GM19324 (cell line): ENCODE data around the gene NDUFS2.

ENCODE experiments used
- ATAC-seq: cut with Tn5 transposase; IDR thresholded peaks from one replicate; pipeline ENCODE4 v1.9.1; 2021; ENCODE audit warnings: mild to moderate bottlenecking, moderate library complexity; ENCODE audit not compliant: unreplicated experiment, low FRiP score

NDUFS2 gene

DNA sequence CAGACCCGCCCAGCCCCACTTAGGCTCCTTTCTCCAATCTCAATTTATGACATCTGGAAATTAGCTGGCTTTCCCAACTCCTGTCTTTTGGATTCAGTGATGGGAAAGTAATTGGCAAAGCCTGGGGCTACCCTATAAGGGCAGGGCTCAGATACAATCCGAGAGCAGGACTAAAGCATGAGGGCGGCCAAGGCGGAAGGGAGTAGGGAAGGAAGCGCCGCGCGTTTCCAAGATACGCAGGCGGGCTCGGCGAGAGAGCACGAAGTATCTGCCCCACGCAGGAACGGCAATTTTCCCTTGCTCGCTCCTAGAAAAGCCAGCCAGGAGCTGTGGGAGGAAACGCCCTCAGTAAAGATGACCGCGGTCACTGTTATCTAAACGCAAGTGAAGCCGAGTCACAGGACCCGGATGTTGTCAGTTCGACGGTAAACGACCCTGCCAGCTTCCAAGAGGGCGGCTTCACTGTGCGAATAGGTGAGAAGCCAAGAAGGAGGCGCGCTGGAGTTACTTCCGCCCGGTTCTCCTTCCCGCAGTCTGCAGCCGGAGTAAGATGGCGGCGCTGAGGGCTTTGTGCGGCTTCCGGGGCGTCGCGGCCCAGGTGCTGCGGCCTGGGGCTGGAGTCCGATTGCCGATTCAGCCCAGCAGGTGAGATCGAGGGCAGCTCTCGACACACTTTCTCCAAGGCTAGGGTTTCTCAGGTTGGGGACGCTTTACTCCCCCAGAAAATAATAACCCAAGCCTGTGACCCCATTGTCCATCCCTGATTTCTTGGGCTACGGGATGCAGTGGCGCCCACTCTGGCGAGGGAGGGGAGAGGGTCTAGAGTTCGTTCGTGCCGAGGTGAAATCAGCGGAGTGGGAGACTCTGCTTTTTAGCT, at the start of gene NDUFS2:
NDUFS2 (plus strand) TSS at position 532 of the 877 bp plus-strand sequence; CDS start at position 551, 19 bp downstream.
- peak; percentile 90 for ATAC-seq

DNA sequence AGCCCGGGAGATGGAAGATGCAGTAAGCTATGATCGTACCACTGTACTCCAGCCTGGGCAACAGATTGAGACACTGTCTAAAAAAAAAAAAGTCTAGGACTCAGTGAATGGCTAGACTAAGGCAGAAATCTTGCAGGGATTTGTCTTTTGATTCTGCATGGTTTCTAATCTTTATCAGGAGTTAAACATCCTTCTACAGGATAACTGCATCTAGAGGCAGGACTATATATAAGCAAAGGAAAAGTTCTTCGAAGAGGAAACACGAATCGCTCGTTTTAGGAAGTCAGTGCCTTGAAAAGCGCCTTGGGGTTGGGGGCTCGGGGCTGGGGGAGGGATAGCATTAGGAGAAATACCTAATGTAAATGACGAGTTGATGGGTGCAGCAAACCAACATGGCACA, 49.0 kb upstream of the NDUFS2 start:
- ATAC-seq: no peak

DNA sequence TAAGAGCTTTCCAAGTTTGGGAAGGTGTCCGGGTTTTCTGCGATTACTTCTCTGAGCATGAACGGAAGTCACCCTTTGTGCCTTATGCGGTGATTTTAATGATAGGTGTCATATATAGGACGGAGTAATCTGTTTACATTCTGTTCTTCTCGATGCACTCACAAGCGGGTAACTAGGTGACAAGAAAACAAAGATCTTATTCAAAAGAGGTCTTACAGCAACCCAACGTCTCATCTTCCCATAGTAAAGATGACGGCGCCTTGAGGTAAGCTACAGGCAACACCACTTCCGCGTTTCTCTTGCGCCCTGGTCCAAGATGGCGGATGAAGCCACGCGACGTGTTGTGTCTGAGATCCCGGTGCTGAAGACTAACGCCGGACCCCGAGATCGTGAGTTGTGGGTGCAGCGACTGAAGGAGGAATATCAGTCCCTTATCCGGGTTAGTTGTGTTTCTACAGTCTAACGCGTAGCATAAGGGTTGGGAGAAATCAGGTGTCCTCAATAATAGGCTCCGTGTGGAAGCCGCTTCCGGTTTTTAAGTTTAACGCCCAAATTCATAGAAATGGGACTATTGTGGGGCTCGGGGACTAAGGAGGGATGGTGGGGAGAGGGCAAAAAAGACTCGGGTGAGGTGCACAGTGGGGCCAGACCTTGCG, 48.4 kb upstream of the NDUFS2 start, which contains the start of gene UFC1:
UFC1 (plus strand) TSS at position 297 of the 656 bp plus-strand sequence; CDS start at position 317, 20 bp downstream.
- ATAC-seq: peak; percentile 83

DNA sequence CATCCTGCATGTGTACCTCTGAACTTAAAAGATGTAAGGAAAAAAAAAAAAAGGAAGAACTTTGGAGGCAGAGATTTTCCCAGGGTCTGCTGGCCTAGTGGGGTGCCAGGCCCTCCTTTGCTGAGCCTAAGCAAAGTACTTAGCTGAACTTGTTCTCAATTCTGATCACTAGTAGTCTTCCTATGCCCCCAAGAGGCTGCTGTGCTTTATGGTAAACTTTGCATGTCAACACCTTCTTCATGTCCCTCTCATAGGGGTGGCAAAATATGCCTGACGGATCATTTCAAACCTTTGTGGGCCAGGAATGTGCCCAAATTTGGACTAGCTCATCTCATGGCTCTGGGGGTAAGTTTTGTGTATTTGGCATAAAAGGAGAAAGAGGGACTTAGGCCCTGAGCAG, 44.3 kb upstream of the NDUFS2 start:
- ATAC-seq: no peak

DNA sequence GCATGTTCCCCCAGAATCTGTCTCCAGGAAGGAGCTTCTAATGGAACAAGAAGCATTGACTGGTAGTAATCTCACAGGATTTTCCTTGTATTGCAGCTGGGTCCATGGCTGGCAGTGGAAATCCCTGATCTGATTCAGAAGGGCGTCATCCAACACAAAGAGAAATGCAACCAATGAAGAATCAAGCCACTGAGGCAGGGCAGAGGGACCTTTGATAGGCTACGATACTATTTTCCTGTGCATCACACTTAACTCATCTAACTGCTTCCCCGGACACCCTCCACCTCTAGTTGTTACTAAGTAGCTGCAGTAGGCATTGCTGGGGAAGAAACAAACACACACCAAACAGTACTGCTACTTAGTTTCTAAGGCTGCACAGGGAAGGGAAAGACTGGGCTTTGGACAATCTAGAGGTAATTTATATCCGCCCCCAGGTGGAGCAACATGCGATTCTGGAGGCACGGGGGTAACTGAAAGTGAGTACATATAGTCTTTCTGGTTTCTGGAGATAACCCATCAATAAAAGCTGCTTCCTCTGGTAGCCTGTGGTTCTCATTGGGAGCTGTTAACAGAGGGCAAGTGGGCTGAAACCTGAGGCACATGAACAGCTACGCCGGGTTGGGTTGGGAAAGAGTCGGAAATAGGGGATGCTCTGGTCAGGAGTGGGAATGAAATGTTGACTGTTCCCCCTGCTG, 43.7 kb upstream of the NDUFS2 start:
- no peak for ATAC-seq

DNA sequence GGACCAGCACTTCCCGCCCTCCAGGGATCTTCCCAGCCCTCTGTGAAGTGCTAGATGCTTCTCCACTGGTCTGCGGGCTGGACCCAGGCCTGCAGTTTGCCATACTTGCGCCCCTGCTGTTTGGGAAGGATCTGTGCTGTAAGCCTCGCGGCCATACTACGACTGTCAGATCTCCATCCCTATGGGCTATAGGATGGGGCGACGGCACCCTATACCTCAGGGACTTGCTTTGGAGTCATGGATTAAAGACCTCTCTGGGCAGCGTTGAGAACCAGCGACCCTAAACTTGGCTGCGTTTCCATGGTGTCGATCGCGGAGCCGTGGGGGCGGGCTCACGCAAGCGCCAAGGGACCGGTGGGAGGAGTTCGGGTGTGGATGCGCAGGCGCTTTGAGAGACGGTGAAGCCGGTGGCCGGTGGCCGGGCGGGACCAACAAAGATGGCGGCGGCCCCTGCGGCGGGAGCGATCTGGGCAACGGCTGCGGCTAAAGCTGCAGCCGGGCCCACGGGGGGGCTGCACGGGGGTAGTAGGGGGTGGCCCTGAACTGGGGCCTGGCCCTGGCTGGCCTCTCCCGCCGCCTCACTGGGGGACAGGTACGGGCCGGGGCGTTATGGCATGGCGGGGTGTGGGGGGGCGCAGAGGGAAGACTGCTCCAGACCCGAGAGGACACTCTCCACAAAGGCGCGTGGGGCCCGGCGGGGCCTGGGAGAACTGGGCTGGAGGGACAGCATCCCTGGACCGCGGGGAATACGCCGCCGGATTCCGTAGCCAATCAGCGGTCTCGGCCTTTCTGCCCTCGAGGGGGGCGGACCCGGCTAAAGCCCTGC, 42.9 kb upstream of the NDUFS2 start, which contains the start of gene USP21:
USP21 (plus strand) TSS at position 414 of the 826 bp plus-strand sequence. CDS start 1,141 bp downstream, outside the sequence.
- ATAC-seq: peak; percentile 86

DNA sequence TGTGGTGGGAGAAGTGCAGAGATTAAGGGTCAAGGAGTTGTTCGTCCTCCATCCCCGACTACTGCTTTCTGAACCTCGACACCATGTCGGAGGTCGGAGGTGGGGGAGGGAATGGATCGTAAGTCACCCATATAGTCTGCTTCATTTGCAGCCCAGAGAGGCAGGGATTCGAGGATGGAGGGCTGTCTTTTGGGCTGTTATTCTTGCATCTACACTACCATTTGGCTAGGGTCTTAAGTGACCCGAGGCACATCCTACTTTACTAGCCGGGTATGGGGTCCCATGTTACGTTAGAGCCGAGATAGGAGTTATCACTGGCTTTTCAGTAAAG, 42.3 kb upstream of the NDUFS2 start:
- ATAC-seq: no peak

DNA sequence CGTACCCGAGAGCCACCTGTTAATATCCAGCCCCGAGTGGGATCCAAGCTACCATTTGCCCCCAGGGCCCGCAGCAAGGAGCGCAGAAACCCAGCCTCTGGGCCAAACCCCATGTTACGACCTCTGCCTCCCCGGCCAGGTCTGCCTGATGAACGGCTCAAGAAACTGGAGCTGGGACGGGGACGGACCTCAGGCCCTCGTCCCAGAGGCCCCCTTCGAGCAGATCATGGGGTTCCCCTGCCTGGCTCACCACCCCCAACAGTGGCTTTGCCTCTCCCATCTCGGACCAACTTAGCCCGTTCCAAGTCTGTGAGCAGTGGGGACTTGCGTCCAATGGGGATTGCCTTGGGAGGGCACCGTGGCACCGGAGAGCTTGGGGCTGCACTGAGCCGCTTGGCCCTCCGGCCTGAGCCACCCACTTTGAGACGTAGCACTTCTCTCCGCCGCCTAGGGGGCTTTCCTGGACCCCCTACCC, 41.5 kb upstream of the NDUFS2 start:
- no peak for ATAC-seq

DNA sequence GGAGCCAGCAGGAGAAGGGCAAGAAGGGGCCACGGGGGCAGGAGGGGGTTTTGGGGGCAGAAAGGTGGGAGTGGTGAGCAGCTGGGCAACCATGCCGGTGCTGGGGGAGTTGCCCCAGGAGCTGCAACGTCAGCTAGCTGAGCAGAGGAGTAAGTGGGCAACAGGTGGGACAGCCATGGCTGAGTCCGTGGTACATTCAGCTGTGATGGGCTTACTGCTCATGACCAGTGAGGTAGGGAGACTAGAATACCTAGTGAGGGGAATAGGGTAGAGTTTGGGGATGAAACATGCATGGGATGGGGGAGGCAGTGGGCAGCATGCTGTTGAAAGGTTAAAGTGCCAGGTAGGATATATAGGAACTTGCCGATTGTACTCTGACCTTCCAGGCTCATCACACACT, 40.5 kb upstream of the NDUFS2 start:
- no peak for ATAC-seq

DNA sequence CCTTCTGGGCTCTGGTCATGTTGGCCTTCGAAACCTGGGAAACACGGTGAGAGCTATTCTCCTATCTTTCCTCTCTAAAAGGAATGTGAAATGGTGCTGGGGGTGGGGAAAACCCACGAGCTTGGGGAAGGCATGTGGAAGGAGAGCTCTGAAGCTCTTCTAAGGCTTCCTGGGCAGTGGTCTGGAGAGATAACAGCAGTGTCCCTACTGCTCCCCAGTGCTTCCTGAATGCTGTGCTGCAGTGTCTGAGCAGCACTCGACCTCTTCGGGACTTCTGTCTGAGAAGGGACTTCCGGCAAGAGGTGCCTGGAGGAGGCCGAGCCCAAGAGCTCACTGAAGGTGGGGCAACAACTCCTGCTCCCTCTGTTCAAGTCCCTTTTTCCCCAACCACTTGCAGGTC, 40.1 kb upstream of the NDUFS2 start:
- ATAC-seq: no peak

DNA sequence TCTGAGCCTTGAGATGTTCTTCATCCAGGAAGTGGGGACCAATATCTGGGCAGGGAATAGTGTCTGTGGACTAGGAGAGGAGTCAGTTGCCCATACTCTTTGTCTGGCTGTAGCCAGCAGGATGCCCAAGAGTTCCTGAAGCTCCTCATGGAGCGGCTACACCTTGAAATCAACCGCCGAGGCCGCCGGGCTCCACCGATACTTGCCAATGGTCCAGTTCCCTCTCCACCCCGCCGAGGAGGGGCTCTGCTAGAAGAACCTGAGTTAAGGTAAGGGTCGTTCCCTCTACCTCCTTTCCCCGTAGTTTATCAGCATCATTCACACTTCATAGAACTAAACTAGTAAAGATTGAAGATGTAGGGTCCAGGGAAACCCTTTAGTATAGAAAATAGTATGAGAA, 39.4 kb upstream of the NDUFS2 start:
- ATAC-seq: no peak

DNA sequence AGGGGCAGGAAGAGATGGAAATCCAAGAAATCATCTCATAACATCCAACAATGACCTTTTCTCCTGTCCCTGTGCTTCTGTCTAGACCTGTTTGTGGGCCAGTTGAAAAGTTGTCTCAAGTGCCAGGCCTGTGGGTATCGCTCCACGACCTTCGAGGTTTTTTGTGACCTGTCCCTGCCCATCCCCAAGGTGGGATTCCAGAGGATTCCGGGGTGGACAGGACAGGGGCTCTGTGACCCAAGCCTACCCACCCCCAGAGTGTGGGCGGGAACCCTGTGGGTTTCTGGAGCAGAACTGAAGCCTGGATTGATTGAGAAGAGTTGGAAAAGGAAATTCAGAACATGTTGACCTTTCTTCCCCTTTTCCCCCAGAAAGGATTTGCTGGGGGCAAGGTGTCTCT, 38.4 kb upstream of the NDUFS2 start:
- ATAC-seq: no peak

DNA sequence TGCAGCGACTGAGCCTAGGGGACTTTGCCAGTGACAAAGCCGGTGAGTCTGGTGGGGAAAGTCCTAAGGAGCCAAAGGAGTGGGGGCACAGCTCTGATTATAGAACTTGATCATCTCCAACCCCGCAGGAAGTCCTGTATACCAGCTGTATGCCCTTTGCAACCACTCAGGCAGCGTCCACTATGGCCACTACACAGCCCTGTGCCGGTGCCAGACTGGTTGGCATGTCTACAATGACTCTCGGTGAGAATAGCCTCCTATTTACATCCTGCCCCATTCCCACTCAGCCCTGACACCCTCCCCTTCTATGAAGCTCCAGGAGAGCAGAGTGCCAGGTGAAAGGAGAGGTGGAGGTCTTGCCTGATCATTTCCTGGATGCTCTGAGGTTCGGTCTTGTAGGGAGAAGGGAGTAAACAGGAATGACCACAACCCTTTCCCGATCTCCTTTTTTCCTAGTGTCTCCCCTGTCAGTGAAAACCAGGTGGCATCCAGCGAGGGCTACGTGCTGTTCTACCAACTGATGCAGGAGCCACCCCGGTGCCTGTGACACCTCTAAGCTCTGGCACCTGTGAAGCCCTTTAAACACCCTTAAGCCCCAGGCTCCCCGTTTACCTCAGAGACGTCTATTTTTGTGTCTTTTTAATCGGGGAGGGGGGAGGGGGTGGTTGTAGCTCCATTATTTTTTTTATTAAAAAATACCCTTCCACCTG, 37.1 kb upstream of the NDUFS2 start:
- no peak for ATAC-seq

DNA sequence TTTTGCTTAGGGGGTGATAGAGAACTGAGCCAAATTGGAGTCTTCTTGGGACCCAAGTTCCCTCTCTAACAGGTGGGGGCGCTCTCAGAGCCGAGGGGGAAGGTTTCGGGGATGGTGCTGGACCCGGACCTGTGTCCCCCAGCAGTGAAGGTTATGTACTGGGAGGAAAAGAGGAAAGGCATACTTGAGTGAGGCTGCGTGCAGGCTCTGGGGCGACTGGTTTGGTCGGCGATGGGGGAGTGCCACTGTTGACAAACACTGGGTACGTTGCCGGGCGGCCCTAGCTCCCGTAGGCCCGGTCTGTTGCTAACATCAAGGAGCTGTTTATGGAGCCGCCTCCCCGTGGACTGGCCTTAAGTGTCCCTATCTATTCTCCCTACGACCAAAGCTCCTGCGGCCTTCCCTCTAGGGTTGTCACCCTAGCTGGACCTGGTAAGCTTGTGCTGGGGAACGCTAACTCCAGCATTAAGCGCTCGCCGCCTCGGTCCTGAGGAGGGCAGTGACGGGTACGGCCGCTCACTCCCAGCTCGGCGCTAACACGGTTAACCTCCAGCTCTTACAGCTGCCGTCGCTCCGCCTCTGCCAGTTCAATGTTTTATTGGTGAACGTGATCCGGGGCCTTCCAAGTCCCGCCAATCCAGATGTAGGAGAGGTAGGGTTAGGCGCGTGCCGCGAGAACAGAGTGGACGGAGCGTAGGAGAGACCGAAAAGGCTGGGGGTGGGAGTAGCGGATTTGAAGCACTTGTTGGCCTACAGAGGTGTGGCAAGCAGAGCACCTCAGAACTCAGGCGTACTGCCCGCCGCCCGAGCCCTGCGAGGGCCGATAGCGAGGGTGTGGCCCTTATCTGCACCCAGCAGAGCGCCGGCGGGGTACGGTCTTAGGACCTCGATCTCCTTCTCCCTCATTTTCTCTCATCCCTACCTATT, 36.2 kb upstream of the NDUFS2 start, which contains the start of gene PPOX:
PPOX (plus strand) TSS at position 685 of the 927 bp plus-strand sequence. CDS start 422 bp downstream, outside the sequence.
- ATAC-seq: peak; percentile 92

DNA sequence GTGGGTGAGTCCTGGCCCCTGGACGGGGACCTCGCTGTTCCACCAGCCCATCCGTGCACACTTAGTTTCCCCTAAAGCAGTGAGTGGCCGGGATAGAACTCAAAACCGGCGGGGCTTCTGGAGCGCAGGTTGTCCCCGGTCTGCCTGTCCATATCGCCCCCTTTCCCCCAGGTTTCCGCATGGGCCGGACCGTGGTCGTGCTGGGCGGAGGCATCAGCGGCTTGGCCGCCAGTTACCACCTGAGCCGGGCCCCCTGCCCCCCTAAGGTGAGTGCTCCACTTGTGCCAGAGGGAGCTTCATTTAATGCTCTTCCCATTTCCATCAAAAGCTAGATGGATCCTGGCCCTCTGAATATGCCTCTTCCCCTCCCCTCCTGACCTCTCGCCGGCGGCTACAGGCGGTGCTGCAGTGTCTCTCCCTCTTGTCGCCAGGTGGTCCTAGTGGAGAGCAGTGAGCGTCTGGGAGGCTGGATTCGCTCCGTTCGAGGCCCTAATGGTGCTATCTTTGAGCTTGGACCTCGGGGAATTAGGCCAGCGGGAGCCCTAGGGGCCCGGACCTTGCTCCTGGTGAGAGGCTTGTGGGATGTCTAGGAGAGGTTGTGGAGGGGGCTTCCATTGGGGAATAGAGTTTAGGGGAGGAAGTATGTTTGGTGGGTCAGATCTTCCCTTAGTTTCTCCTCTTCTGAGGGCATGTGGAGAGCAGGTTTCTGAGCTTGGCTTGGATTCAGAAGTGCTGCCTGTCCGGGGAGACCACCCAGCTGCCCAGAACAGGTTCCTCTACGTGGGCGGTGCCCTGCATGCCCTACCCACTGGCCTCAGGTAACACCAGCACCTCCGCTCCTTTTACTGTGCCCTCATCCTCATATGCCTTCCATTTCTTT, 35.3 kb upstream of the NDUFS2 start:
- ATAC-seq: no peak

DNA sequence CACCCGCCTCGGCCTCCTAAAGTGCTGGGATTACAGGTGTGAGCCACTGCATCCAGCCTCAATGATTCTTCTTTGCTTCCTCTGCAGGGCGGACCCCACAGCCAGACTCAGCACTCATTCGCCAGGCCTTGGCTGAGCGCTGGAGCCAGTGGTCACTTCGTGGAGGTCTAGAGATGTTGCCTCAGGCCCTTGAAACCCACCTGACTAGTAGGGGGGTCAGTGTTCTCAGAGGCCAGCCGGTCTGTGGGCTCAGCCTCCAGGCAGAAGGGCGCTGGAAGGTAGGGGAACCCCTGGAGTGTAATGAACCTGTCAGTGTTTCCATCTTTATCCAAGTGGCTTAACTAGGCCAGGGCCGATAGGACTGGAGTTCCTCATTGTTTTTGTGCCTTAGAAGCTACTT, 33.3 kb upstream of the NDUFS2 start:
- ATAC-seq: no peak

DNA sequence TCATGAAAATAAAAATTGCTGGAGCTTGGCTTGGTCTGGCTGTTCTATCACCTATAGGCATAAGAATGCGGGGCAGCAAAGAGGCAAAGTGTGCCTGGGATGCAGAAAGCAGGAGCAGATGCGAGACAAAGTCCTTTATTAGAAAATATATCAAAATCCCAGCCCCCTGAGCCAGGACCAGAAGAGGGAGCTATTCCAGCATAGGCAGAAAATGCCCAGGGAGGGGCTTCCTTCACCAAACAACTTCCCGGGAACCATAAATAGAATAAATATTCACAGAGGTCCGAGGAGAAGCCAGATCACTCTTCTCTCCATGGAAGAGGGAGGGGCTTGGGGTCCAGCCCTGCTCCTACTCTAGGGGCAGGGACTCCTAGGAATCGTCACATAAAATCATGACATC, 31.0 kb upstream of the NDUFS2 start:
- ATAC-seq: no peak
